NB4 (cell line): ENCODE results near the gene REEP3.

Source experiments
- DNase-seq: peaks from one replicate; pipeline ENCODE4 v3.0.0; 2010; ENCODE audit warnings: low read depth
- H3K4me3 ChIP-seq: one replicate; pipeline ENCODE4 v1.5.1; 2011; ENCODE audit warnings: mild to moderate bottlenecking, low read depth, low read length, moderate library complexity
- CTCF ChIP-seq: IDR thresholded peaks from one replicate; pipeline ENCODE4 v1.5.1; 2012; ENCODE audit warnings: low read depth, low read length
- MAX ChIP-seq: IDR thresholded peaks from 2 replicates; pipeline ENCODE4 v1.6.1; 2011; ENCODE audit warnings: low read depth, low read length
- MYC ChIP-seq: IDR thresholded peaks from 2 replicates; pipeline ENCODE4 v1.6.1; 2011; ENCODE audit warnings: low read depth, low read length
- POLR2A ChIP-seq: IDR thresholded peaks from 2 replicates; pipeline ENCODE4 v1.6.1; 2011; ENCODE audit warnings: mild to moderate bottlenecking; ENCODE audit not compliant: insufficient read length; ENCODE audit errors: extremely low read depth

Gene REEP3

GRCh38 chr10:63515002-63515763 lies 6.0 kb upstream of the REEP3 start:
- TF ChIP-seq MAX (0 out of 2 replicates have a peak, but pooled peaks have one; percentile 16), CTCF (no peak), POLR2A (no peak)
- no peak overlapping the region for H3K4me3 ChIP-seq
- peak; percentile 66 for DNase-seq

GRCh38 chr10:63516207-63516606 lies 5.0 kb upstream of the REEP3 start:
- TF ChIP-seq POLR2A (no peak), MAX (no peak), CTCF (no peak), MYC (no peak)
- DNase-seq, result no peak
- no peak overlapping the region for H3K4me3 ChIP-seq

- H3K4me3 ChIP-seq, result no peak overlapping the region
Measured at GRCh38 chr10:63518690-63519288, 2.4 kb upstream of the REEP3 start.

GRCh38 chr10:63521416-63522276 lies 445 bp downstream of the REEP3 start:
- TF ChIP-seq CTCF, result no peak
- TF ChIP-seq MYC, result peak; percentile 45; the same call in 1 of the 2 replicates
- peak; percentile 73 for TF ChIP-seq POLR2A
- TF ChIP-seq MAX, result peak; percentile 21; the same call in 1 of the 2 replicates
- peak; percentile 86 for DNase-seq

More at GRCh38 chr10:63518690-63519288, 2.4 kb upstream of the REEP3 start:
- DNase-seq, result no peak
- TF ChIP-seq CTCF (no peak), MYC (no peak), MAX (no peak), POLR2A (no peak)

GRCh38 chr10:63522277-63522687 lies 1.1 kb downstream of the REEP3 start:
- TF ChIP-seq MYC, result no peak
- TF ChIP-seq MAX, result no peak
- no peak for TF ChIP-seq POLR2A
- TF ChIP-seq CTCF, result no peak
- H3K4me3 ChIP-seq, result peak overlapping the region; percentile 86
- no peak for DNase-seq

More at GRCh38 chr10:63521416-63522276, 445 bp downstream of the REEP3 start:
- H3K4me3 ChIP-seq, result peak overlapping the region; percentile 86
